HepG2 (cell line): ENCODE measurements around the gene ENTREP1. TPM values are rescaled to one million over a fixed set of nuclear protein-coding genes. Genes with fewer than 3 reads are reported as not detected.

Source experiments
- ATAC-seq: fragments of 200-7000 bp; cut with Tn5 transposase; 3 replicates; pipeline ENCODE4 v1.9.1; 2020; ENCODE audit warnings: mild to moderate bottlenecking, moderate library complexity
- BruUV-seq: library from RNA; stranded (reverse); fragments of 400-500 nt; replicated peaks from 2 replicates; lab custom pipeline; 2021; lab: Mats Ljungman, UMichigan
- CTCF ChIA-PET: fragments of 300-600 bp; formaldehyde crosslinking; extraction: SDS; loops from one replicate; lab custom pipeline; 2021; ENCODE audit warnings: low total read pairs, inconsistent platforms, low intra/inter-chr PET ratio; lab: Yijun Ruan, JAX
- POLR2A ChIA-PET: fragments of 350-600 bp; sonication (Branson Sonifier 250); formaldehyde crosslinking; loops from one replicate; lab custom pipeline; 2020; ENCODE audit warnings: antibody characterized with exemption, inconsistent platforms; lab: Yijun Ruan, JAX
- DNase-seq: peaks from one replicate; pipeline ENCODE4 v3.0.0-alpha.2; 2015; ENCODE audit warnings: low spot score
- FAIRE-seq: peaks from 3 replicates; lab custom pipeline; 2011; peaks lifted over from hg19 to GRCh38; lab: Jason Lieb, UNC
- H2AFZ ChIP-seq: one replicate; pipeline ENCODE4 v1.6.1; 2011; ENCODE audit warnings: low read length, inconsistent platforms
- H3K27ac ChIP-seq: fragments of 300-600 bp; 3 replicates; pipeline ENCODE4 v1.8.0; 2011; ENCODE audit warnings: mixed run types, mild to moderate bottlenecking, mixed read lengths, low read length, inconsistent platforms; ENCODE audit not compliant: insufficient read depth; ENCODE audit errors: extremely low read length
- H3K27me3 ChIP-seq, 2 experiments: fragments of 200-600 bp in 1 of 2; 2 replicates in 1 of 2; 3 replicates in 1 of 2; pipeline versions ENCODE4 v1.6.0 to v1.8.0; 2011; ENCODE audit warnings: low read length in 2 of 2, mild to moderate bottlenecking in 2 of 2, moderate library complexity in 2 of 2, inconsistent platforms in 1 of 2; ENCODE audit not compliant: insufficient read depth in 2 of 2, control insufficient read depth in 1 of 2
- H3K36me3 ChIP-seq, 2 experiments: fragments of 200-600 bp in 1 of 2; replicated peaks in 1 of 2; 2 replicates in 1 of 2; 3 replicates in 1 of 2; pipeline versions ENCODE4 v1.5.1 to v1.8.0; 2011; ENCODE audit warnings: low read length in 2 of 2, inconsistent platforms in 1 of 2; ENCODE audit not compliant: insufficient read depth in 2 of 2, control insufficient read depth in 1 of 2
- H3K4me1 ChIP-seq: 2 replicates; pipeline ENCODE4 v1.5.1; 2012; ENCODE audit warnings: low read length, inconsistent platforms; ENCODE audit not compliant: insufficient read depth
- H3K4me2 ChIP-seq: 2 replicates; pipeline ENCODE4 v1.6.0; 2011; ENCODE audit warnings: low read depth, low read length, inconsistent platforms
- H3K4me3 ChIP-seq, 3 experiments: fragments of 200-600 bp in 1 of 3; sonication (generic), shearing (Covaris generic) in 1 of 3; replicated peaks in 1 of 3; 2 replicates each; pipeline ENCODE4 v1.5.1; 2011 to 2016; ENCODE audit warnings: low read length in 3 of 3, inconsistent platforms in 2 of 3, low read depth in 2 of 3, mild to moderate bottlenecking in 2 of 3, control low read depth in 1 of 3, mixed read lengths in 1 of 3; ENCODE audit not compliant: insufficient read depth in 1 of 3
- H3K79me2 ChIP-seq: one replicate; pipeline ENCODE4 v1.6.1; 2011; ENCODE audit warnings: low read length, inconsistent platforms; ENCODE audit not compliant: insufficient read depth
- H3K9ac ChIP-seq: 2 replicates; pipeline ENCODE4 v1.6.0; 2011; ENCODE audit warnings: mild to moderate bottlenecking, low read depth, low read length, inconsistent platforms; ENCODE audit not compliant: insufficient read depth
- H3K9me3 ChIP-seq: 2 replicates; pipeline ENCODE4 v1.5.1; 2012; ENCODE audit warnings: mild to moderate bottlenecking, low read length
- H4K20me1 ChIP-seq: 2 replicates; pipeline ENCODE4 v1.6.0; 2011; ENCODE audit warnings: inconsistent platforms, mild to moderate bottlenecking, low read length, moderate library complexity; ENCODE audit not compliant: insufficient read depth
- FOSL1 ChIP-seq: sonication (generic); formaldehyde crosslinking; IDR thresholded peaks from 2 replicates; pipeline ENCODE4 v1.9.0; 2021; ENCODE audit warnings: missing genetic modification reagents, borderline replicate concordance
- FOXA3 ChIP-seq: IDR thresholded peaks from 2 replicates; pipeline ENCODE4 v1.6.1; 2016; ENCODE audit warnings: missing genetic modification reagents, missing compliant biosample characterization
- HOXA5 ChIP-seq: sonication (generic); formaldehyde crosslinking; IDR thresholded peaks from 2 replicates; pipeline ENCODE4 v1.4.0; 2020; ENCODE audit warnings: missing genetic modification reagents
- MYC ChIP-seq: sonication (generic); formaldehyde crosslinking; IDR thresholded peaks from 2 replicates; pipeline ENCODE4 v1.9.0; 2021; ENCODE audit warnings: missing genetic modification reagents, borderline replicate concordance
- NCOA2 ChIP-seq: sonication (generic); formaldehyde crosslinking; IDR thresholded peaks from 2 replicates; pipeline ENCODE4 v1.8.0; 2022; ENCODE audit warnings: inconsistent platforms
- TARDBP ChIP-seq: sonication (generic); formaldehyde crosslinking; IDR thresholded peaks from 2 replicates; pipeline ENCODE4 v1.8.0; 2022; ENCODE audit warnings: mild to moderate bottlenecking, missing genetic modification reagents
- ZNF383 ChIP-seq: sonication (generic); formaldehyde crosslinking; IDR thresholded peaks from 2 replicates; pipeline ENCODE4 v1.4.0; 2020; ENCODE audit warnings: missing genetic modification reagents, mild to moderate bottlenecking, borderline replicate concordance
- ZNF441 ChIP-seq: sonication (generic); formaldehyde crosslinking; IDR thresholded peaks from 2 replicates; pipeline ENCODE4 v1.7.0; 2021; ENCODE audit warnings: missing genetic modification reagents, borderline replicate concordance
- ZNF549 ChIP-seq: sonication (generic); formaldehyde crosslinking; IDR thresholded peaks from 2 replicates; pipeline ENCODE4 v1.5.0; 2020; ENCODE audit warnings: missing genetic modification reagents
- ZNF550 ChIP-seq: sonication (generic); formaldehyde crosslinking; IDR thresholded peaks from 2 replicates; pipeline ENCODE4 v1.4.0; 2020; ENCODE audit warnings: mild to moderate bottlenecking, missing genetic modification reagents, borderline replicate concordance
- WGBS: methylation state at CpG from one replicate; pipeline ENCODE4 v1.1.6; 2017; ENCODE audit warnings: low lambda C conversion rate; 5-methylcytosine and 5-hydroxymethylcytosine counted together
- in situ Hi-C: cut with HindIII; loops from 2 replicates; pipeline ENCODE4 v1.10.0; 2017; ENCODE audit warnings: low pct_unique_long_range_greater_than_20kb; ENCODE audit not compliant: extremely low pct_ligation_motif_present
- intact Hi-C: fragments of 100-400 bp; cut with micrococcal nuclease; formaldehyde crosslinking; loops from one replicate; pipeline ENCODE4 v1.10.0; 2022; ENCODE audit not compliant: unreplicated experiment
- polyA plus RNA-seq, 8 experiments: library from polyadenylated mRNA; depleted of rRNA in 3 of 8; stranded (reverse) in 7 of 8; unstranded in 1 of 8; fragments of >200 nt; fragmentation: Illumina TruSeq in 4 of 8; extraction: Trizol in 4 of 8; gene quantifications; 2 replicates each; pipeline versions ENCODE4 v1.2.1 to v1.2.3, GENCODE V29; 2011 to 2016; ENCODE audit warnings: low read depth in 4 of 8, missing spikeins in 1 of 8, mixed read lengths in 1 of 8; ENCODE audit not compliant: insufficient read depth in 1 of 8
- total RNA-seq, 5 experiments: library from RNA; depleted of rRNA; stranded (reverse); fragments of >200 nt; fragmentation: Illumina TruSeq; extraction: Trizol; gene quantifications; 2 replicates each; pipeline ENCODE4 v1.2.3, GENCODE V29; 2016; ENCODE audit warnings: low read depth in 1 of 5
- TF ChIP-seq, protein P1 (sequence below): sonication (generic); formaldehyde crosslinking; IDR thresholded peaks from 2 replicates; pipeline ENCODE4 v1.4.0; 2020; ENCODE audit warnings: missing genetic modification reagents; ENCODE audit errors: not compliant biosample characterization
- TF ChIP-seq, protein P2 (sequence below): sonication (generic); formaldehyde crosslinking; IDR thresholded peaks from 2 replicates; pipeline ENCODE4 v1.4.0; 2020; ENCODE audit warnings: mild to moderate bottlenecking, missing genetic modification reagents
- TF ChIP-seq, protein P3 (sequence below): sonication (generic); formaldehyde crosslinking; IDR thresholded peaks from 2 replicates; pipeline ENCODE4 v1.4.0; 2020; ENCODE audit warnings: missing genetic modification reagents, borderline replicate concordance

Gene ENTREP1
- total and polyA plus RNA-seq, 2 of the 13 experiments (the other 11 are each of a cell fraction or from before 2014, with no cell fraction given) = not detected

DNA sequence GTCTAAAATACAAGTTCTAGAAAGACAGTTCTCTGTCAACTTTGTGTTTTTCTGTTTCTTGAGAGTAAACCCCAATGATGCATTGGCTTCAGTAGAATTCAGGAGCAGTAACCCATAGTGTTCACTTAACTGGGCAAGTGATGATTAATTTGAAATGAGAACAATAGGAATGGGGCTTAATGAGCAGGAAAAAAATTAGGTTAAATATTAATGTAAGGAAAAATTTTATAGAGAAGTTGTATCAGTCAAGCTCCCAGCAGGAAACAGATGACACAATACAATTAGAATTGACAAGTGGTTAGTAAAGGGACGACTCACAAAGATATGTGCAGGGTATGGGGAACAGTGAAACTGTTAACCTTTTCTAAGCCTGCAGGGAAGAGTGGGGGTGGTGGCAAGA, 38.2 kb downstream of the ENTREP1 start (continued):
- TF ChIP-seq, protein P1, sequence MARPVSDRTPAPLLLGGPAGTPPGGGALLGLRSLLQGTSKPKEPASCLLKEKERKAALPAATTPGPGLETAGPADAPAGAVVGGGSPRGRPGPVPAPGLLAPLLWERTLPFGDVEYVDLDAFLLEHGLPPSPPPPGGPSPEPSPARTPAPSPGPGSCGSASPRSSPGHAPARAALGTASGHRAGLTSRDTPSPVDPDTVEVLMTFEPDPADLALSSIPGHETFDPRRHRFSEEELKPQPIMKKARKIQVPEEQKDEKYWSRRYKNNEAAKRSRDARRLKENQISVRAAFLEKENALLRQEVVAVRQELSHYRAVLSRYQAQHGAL = no peak
- TF ChIP-seq, protein P2, sequence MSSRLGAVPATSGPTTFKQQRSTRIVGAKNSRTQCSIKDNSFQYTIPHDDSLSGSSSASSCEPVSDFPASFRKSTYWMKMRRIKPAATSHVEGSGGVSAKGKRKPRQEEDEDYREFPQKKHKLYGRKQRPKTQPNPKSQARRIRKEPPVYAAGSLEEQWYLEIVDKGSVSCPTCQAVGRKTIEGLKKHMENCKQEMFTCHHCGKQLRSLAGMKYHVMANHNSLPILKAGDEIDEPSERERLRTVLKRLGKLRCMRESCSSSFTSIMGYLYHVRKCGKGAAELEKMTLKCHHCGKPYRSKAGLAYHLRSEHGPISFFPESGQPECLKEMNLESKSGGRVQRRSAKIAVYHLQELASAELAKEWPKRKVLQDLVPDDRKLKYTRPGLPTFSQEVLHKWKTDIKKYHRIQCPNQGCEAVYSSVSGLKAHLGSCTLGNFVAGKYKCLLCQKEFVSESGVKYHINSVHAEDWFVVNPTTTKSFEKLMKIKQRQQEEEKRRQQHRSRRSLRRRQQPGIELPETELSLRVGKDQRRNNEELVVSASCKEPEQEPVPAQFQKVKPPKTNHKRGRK = no peak
- TF ChIP-seq FOSL1 (no peak), NCOA2 (no peak), TARDBP (CRISPR knock-in tag) (no peak), ZNF550 (CRISPR knock-in tag) (no peak)
- TF ChIP-seq, protein P3, sequence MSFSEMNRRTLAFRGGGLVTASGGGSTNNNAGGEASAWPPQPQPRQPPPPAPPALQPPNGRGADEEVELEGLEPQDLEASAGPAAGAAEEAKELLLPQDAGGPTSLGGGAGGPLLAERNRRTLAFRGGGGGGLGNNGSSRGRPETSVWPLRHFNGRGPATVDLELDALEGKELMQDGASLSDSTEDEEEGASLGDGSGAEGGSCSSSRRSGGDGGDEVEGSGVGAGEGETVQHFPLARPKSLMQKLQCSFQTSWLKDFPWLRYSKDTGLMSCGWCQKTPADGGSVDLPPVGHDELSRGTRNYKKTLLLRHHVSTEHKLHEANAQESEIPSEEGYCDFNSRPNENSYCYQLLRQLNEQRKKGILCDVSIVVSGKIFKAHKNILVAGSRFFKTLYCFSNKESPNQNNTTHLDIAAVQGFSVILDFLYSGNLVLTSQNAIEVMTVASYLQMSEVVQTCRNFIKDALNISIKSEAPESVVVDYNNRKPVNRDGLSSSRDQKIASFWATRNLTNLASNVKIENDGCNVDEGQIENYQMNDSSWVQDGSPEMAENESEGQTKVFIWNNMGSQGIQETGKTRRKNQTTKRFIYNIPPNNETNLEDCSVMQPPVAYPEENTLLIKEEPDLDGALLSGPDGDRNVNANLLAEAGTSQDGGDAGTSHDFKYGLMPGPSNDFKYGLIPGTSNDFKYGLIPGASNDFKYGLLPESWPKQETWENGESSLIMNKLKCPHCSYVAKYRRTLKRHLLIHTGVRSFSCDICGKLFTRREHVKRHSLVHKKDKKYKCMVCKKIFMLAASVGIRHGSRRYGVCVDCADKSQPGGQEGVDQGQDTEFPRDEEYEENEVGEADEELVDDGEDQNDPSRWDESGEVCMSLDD (CRISPR knock-in tag) = no peak

DNA sequence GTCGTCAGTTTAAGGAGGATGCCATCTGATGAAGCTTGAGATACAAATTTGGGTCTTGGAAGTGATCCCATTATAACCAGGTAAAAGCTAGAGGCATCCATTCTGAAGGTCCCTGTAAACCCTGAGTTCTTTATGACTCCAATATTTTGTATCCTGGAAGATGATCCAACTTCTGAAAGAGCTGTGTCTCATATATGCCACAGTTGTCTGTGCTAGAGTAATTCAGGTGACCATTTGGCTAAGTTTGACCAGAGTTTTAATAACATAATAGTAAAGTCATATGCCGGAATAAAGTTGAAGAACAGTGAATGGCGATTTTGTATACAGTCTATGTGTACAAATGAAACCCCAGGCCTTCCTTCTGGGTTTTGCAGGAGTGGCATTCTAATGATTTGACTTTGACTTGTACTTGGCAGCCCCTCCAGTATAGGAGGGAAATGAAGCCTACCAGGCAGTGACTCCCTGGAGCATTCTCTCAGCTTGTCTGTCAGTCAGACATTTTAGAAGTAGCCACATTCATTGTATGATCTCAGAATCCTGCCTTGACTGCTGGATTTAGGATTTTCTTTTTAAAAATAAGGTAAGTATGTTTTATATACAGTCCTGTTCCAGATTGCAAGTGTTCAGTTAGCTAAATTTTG, 39.6 kb downstream of the ENTREP1 start:
- TF ChIP-seq MYC (CRISPR knock-in tag) = no peak
- TF ChIP-seq ZNF441 (CRISPR knock-in tag) = no peak
- no peak for TF ChIP-seq HOXA5
- TF ChIP-seq FOXA3 (CRISPR knock-in tag) = no peak
- no peak for TF ChIP-seq ZNF383 (CRISPR knock-in tag)
- no peak for TF ChIP-seq ZNF549 (CRISPR knock-in tag)
- no peak overlapping the region for H3K4me3 ChIP-seq
- H3K27me3 ChIP-seq = no peaks in the 10 kb centered on the region
- WGBS = 13% methylated on average over 3 of the region's 3 CpGs
- no peak overlapping the region for H3K9ac ChIP-seq
- no peaks in the 10 kb centered on the region for H3K9me3 ChIP-seq
- H3K4me1 ChIP-seq = no peaks in the 10 kb centered on the region
- no peaks in the 10 kb centered on the region for H3K79me2 ChIP-seq
- in situ Hi-C loops = no loop called here
- no peak overlapping the region for H3K27ac ChIP-seq
- H3K36me3 ChIP-seq = no peaks in the 10 kb centered on the region
- ATAC-seq (no peak), FAIRE-seq (no peak), DNase-seq (no peak)
- ChIA-PET CTCF (no interaction called here), POLR2A (no interaction called here)
- no peak overlapping the region for H2AFZ ChIP-seq
- H4K20me1 ChIP-seq = no peaks in the 10 kb centered on the region
- no TSS peak for BruUV-seq
- intact Hi-C loops = no loop called here
- H3K4me2 ChIP-seq = no peak overlapping the region
